Liver (tissue), 9 donors: ENCODE measurements around the gene COPG2. TPM values are rescaled to one million over a fixed set of nuclear protein-coding genes. Genes with fewer than 3 reads are reported as not detected.

ENCODE experiments used
- DNase-seq: peaks from one replicate; pipeline ENCODE4 v3.0.0-alpha.2; 2017; ENCODE audit warnings: low spot score
- H3K27ac ChIP-seq, 2 donors: one replicate each; pipeline ENCODE4 v1.7.0; 2013; ENCODE audit warnings: inconsistent platforms in 2 of 2, low read length in 2 of 2, control low read depth in 1 of 2, low read depth in 1 of 2, mild to moderate bottlenecking in 1 of 2
- H3K27me3 ChIP-seq, 4 donors: one replicate each; pipeline versions ENCODE4 v1.6.1 to v1.7.0; 2013; ENCODE audit warnings: low read length in 3 of 4, inconsistent platforms in 1 of 4, mild to moderate bottlenecking in 1 of 4, moderate library complexity in 1 of 4; ENCODE audit not compliant: control insufficient read depth in 4 of 4, insufficient read depth in 4 of 4
- H3K36me3 ChIP-seq, 4 donors: one replicate each; pipeline versions ENCODE4 v1.6.1 to v1.7.0; 2013; ENCODE audit warnings: low read length in 3 of 4, mild to moderate bottlenecking in 3 of 4, low read depth in 1 of 4, moderate library complexity in 1 of 4; ENCODE audit not compliant: control insufficient read depth in 4 of 4, insufficient read depth in 3 of 4
- H3K4me1 ChIP-seq, 4 donors: one replicate each; pipeline versions ENCODE4 v1.6.1 to v1.7.0; 2013; ENCODE audit warnings: low read length in 3 of 4, mild to moderate bottlenecking in 3 of 4, moderate library complexity in 1 of 4; ENCODE audit not compliant: control insufficient read depth in 4 of 4, insufficient read depth in 4 of 4
- H3K4me3 ChIP-seq, 3 donors: one replicate each; pipeline versions ENCODE4 v1.6.1 to v1.7.0; 2013; ENCODE audit warnings: low read length in 3 of 3, control low read depth in 1 of 3, low read depth in 1 of 3, mild to moderate bottlenecking in 1 of 3
- H3K9ac ChIP-seq, 2 donors: one replicate each; pipeline ENCODE4 v1.7.0; 2013; ENCODE audit warnings: low read length in 2 of 2, mild to moderate bottlenecking in 2 of 2, moderate library complexity in 2 of 2, control low read depth in 1 of 2, low read depth in 1 of 2
- H3K9me3 ChIP-seq, 4 donors: one replicate each; pipeline versions ENCODE4 v1.6.1 to v1.7.0; 2013; ENCODE audit warnings: low read length in 3 of 4; ENCODE audit not compliant: control insufficient read depth in 4 of 4
- ATF3 ChIP-seq: IDR thresholded peaks from 2 replicates; pipeline ENCODE4 v1.6.1; 2016; ENCODE audit warnings: antibody characterized with exemption
- EGR1 ChIP-seq, 2 donors: IDR thresholded peaks; 2 replicates each; pipeline ENCODE4 v1.6.1; 2016 to 2018; ENCODE audit warnings: antibody characterized with exemption in 2 of 2, low read depth in 2 of 2
- FOXA1 ChIP-seq: IDR thresholded peaks from 2 replicates; pipeline ENCODE4 v1.6.1; 2016; ENCODE audit warnings: antibody characterized with exemption
- FOXA2 ChIP-seq: IDR thresholded peaks from 2 replicates; pipeline ENCODE4 v1.6.1; 2016; ENCODE audit warnings: antibody characterized with exemption
- GABPA ChIP-seq, 2 donors: IDR thresholded peaks in 1 of 2; conservative IDR thresholded peaks in 1 of 2; 2 replicates each; pipeline ENCODE4 v1.6.1; 2016; ENCODE audit warnings: antibody characterized with exemption in 2 of 2, mild to moderate bottlenecking in 1 of 2, moderate library complexity in 1 of 2
- HNF4A ChIP-seq, 2 donors: conservative IDR thresholded peaks; 2 replicates each; pipeline ENCODE4 v1.6.1; 2016; ENCODE audit warnings: antibody characterized with exemption in 2 of 2, mild to moderate bottlenecking in 2 of 2
- HNF4G ChIP-seq: IDR thresholded peaks from 2 replicates; pipeline ENCODE4 v1.6.1; 2016; ENCODE audit warnings: antibody characterized with exemption
- JUND ChIP-seq, 2 donors: IDR thresholded peaks; 2 replicates each; pipeline ENCODE4 v1.6.1; 2016; ENCODE audit warnings: antibody characterized with exemption in 2 of 2
- MAX ChIP-seq: IDR thresholded peaks from 2 replicates; pipeline ENCODE4 v1.6.1; 2016; ENCODE audit warnings: antibody characterized with exemption
- NR2F2 ChIP-seq: IDR thresholded peaks from 2 replicates; pipeline ENCODE4 v1.6.1; 2016; ENCODE audit warnings: antibody characterized with exemption
- RAD21 ChIP-seq, 2 donors: IDR thresholded peaks; 2 replicates each; pipeline ENCODE4 v1.6.1; 2016; ENCODE audit warnings: antibody characterized with exemption in 2 of 2, mild to moderate bottlenecking in 2 of 2
- REST ChIP-seq: IDR thresholded peaks from 2 replicates; pipeline ENCODE4 v1.6.1; 2016; ENCODE audit warnings: antibody characterized with exemption, mild to moderate bottlenecking
- RXRA ChIP-seq, 2 donors: IDR thresholded peaks; 2 replicates each; pipeline ENCODE4 v1.6.1; 2017 to 2018; ENCODE audit warnings: antibody characterized with exemption in 2 of 2, mild to moderate bottlenecking in 1 of 2
- SP1 ChIP-seq: IDR thresholded peaks from 2 replicates; pipeline ENCODE4 v1.6.1; 2018; ENCODE audit warnings: antibody characterized with exemption, mild to moderate bottlenecking
- TAF1 ChIP-seq: conservative IDR thresholded peaks from 2 replicates; pipeline ENCODE4 v1.6.1; 2016; ENCODE audit warnings: antibody characterized with exemption, mild to moderate bottlenecking
- ZBTB33 ChIP-seq: IDR thresholded peaks from 2 replicates; pipeline ENCODE4 v1.6.1; 2016; ENCODE audit warnings: antibody characterized with exemption
- WGBS: extraction: QIAGEN DNeasy Blood & Tissue Kit; methylation state at CpG from one replicate; pipeline ENCODE4 v1.1.7; 2013; 5-methylcytosine and 5-hydroxymethylcytosine counted together
- polyA plus RNA-seq, 2 donors: library from polyadenylated mRNA; stranded (reverse) in 1 of 2; unstranded in 1 of 2; fragments of 200-250 nt in 1 of 2; fragments of >200 nt in 1 of 2; fragmentation: Nextera tagmentation in 1 of 2; extraction: Ambion mirVana in 1 of 2; gene quantifications; one replicate each; pipeline versions ENCODE4 v1.2.1 to v1.2.3, GENCODE V29; 2013 to 2015
- total RNA-seq, 2 donors: library from RNA; depleted of rRNA; stranded (reverse); fragments of >200 nt; gene quantifications; one replicate each; pipeline ENCODE4 v1.2.3, GENCODE V29; 2014
- TF ChIP-seq, protein P1 (sequence below): fragments of 150-350 bp; IDR thresholded peaks from 2 replicates; pipeline ENCODE4 v1.5.1; 2017; ENCODE audit warnings: improper control_type of control experiment, low read depth, low read length; ENCODE audit not compliant: missing input control
- donor health status: healthy.
- donor health status: healthy.
- donor health status: healthy.
- donor health status: healthy.
- donor health status: healthy.

COPG2 gene
- total and polyA plus RNA-seq, 4 donors, result 0.99 to 10.3 (median 4.7) TPM

GRCh38 chr7:130475776-130476175 is 192.8 kb downstream of the COPG2 start:
- DNase-seq, result no peak
- no peak overlapping the region for H3K9ac ChIP-seq
- H3K36me3 ChIP-seq, result no peaks in the 10 kb centered on the region
- 65% methylated on average over 7 of the region's 7 CpGs for WGBS
- TF ChIP-seq RAD21 (IDR thresholded peaks at IDR 0.05), result no peak
- TF ChIP-seq, protein P1, sequence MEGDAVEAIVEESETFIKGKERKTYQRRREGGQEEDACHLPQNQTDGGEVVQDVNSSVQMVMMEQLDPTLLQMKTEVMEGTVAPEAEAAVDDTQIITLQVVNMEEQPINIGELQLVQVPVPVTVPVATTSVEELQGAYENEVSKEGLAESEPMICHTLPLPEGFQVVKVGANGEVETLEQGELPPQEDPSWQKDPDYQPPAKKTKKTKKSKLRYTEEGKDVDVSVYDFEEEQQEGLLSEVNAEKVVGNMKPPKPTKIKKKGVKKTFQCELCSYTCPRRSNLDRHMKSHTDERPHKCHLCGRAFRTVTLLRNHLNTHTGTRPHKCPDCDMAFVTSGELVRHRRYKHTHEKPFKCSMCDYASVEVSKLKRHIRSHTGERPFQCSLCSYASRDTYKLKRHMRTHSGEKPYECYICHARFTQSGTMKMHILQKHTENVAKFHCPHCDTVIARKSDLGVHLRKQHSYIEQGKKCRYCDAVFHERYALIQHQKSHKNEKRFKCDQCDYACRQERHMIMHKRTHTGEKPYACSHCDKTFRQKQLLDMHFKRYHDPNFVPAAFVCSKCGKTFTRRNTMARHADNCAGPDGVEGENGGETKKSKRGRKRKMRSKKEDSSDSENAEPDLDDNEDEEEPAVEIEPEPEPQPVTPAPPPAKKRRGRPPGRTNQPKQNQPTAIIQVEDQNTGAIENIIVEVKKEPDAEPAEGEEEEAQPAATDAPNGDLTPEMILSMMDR, result no peak
- TF ChIP-seq SP1, result no peak
- peaks cover 0 to 7% (median 1%) of the 10 kb centered on the region in 4 donors for H3K9me3 ChIP-seq
- H3K4me1 ChIP-seq, result no peaks in the 10 kb centered on the region
- H3K27ac ChIP-seq, result no peak overlapping the region
- H3K4me3 ChIP-seq, result no peak overlapping the region
- H3K27me3 ChIP-seq, result no peaks in the 10 kb centered on the region

GRCh38 chr7:130473876-130474275 is 194.7 kb downstream of the COPG2 start:
- H3K36me3 ChIP-seq, result no peaks in the 10 kb centered on the region
- H3K4me3 ChIP-seq, result no peak overlapping the region
- no peak overlapping the region for H3K9ac ChIP-seq
- no peaks in the 10 kb centered on the region for H3K27me3 ChIP-seq
- WGBS, result 85% methylated on average over 4 of the region's 4 CpGs
- no peak overlapping the region for H3K27ac ChIP-seq
- peaks cover 0 to 7% (median 1%) of the 10 kb centered on the region in 4 donors for H3K9me3 ChIP-seq
- no peak for DNase-seq
- no peak for TF ChIP-seq REST
- TF ChIP-seq HNF4A (conservative IDR thresholded peaks at IDR 0.05), result no peak
- no peak for TF ChIP-seq NR2F2
- H3K4me1 ChIP-seq, result no peaks in the 10 kb centered on the region

GRCh38 chr7:130473289-130473688 is 195.3 kb downstream of the COPG2 start:
- no peak overlapping the region for H3K4me3 ChIP-seq
- H3K27ac ChIP-seq, result no peak overlapping the region
- no peak for DNase-seq
- H3K9ac ChIP-seq, result no peak overlapping the region
- peaks cover 0 to 4% (median 1%) of the 10 kb centered on the region in 4 donors for H3K9me3 ChIP-seq
- no peaks in the 10 kb centered on the region for H3K36me3 ChIP-seq
- no peaks in the 10 kb centered on the region for H3K4me1 ChIP-seq
- H3K27me3 ChIP-seq, result no peaks in the 10 kb centered on the region
- TF ChIP-seq REST (no peak), FOXA2 (no peak), TAF1 (no peak), NR2F2 (no peak), MAX (no peak), FOXA1 (no peak), SP1 (no peak), HNF4G (no peak), ATF3 (no peak), RXRA (IDR thresholded peaks at IDR 0.05) (no peak), EGR1 (IDR thresholded peaks at IDR 0.05; ENCODE audit: low read depth in 2 of 2) (no peak), JUND (IDR thresholded peaks at IDR 0.05) (no peak), HNF4A (conservative IDR thresholded peaks at IDR 0.05) (no peak), ZBTB33 (no peak), GABPA (IDR thresholded peaks at IDR 0.05 in 1 of 2, conservative IDR thresholded peaks at IDR 0.05 in 1 of 2) (no peak)
